ENCODE measurements around the gene COL27A1. TPM values are rescaled to one million over a fixed set of nuclear protein-coding genes. Genes with fewer than 3 reads are reported as not detected.

The COL27A1 gene
- total RNA-seq, 2 experiments from 2014 or later: 0.87 to 1.2 TPM

- Histone ChIP-seq H3K4me1 (ENCODE audit: insufficient read depth, low read length) (peaks cover 24% of the 10 kb centered on the region), H3K27me3 (ENCODE audit: control insufficient read depth in 1 of 2, insufficient read depth in 2 of 2, low read length in 2 of 2) (no peaks in the 10 kb centered on the region), H3K4me3 (ENCODE audit: low read length) (no peak overlapping the region), H3K27ac (ENCODE audit: low read depth in 1 of 2, low read length in 2 of 2) (no peak overlapping the region), H3K36me3 (ENCODE audit: insufficient read depth, low read length) (peaks cover 99% of the 10 kb centered on the region), H3K9me3 (ENCODE audit: control insufficient read depth in 1 of 2, insufficient read depth in 1 of 2, low read length in 2 of 2) (no peaks in the 10 kb centered on the region)
- H3K36me3 Mint-ChIP-seq (ENCODE audit: low read depth): peaks cover 95% of the 10 kb centered on the region
- no peak for DNase-seq
- H3K4me1 Mint-ChIP-seq (ENCODE audit: low read depth): peaks cover 44% of the 10 kb centered on the region
- H3K4me3 Mint-ChIP-seq: no peak overlapping the region
- ChIA-PET CTCF (no interaction called here), POLR2A (interaction anchor here (0.9 to 4.2 kb wide), 2 partner anchors 26 to 39 kb away, joined by 3 to 17 read pairs; no protein-coding TSS in a partner anchor)
- H3K9me3 Mint-ChIP-seq: no peaks in the 10 kb centered on the region
- intact Hi-C loops (cut with DNase I, micrococcal nuclease): loop anchor here in 1 of 2 experiments (5.0 kb wide), 1 partner anchor 42 kb away; the partner anchor contains the start of gene AKNA
- H3K27me3 Mint-ChIP-seq: no peaks in the 10 kb centered on the region
- TF ChIP-seq CTCF (IDR thresholded peaks at IDR 0.05): no peak
- peak overlapping the region; percentile 79 for H3K27ac Mint-ChIP-seq
- ATAC-seq (ENCODE audit: poor library complexity): no peak
These were observed 190.2 kb downstream of the COL27A1 start for GRCh38 chr9:114345493-114346065.

- Histone ChIP-seq H3K9me3 (ENCODE audit: control insufficient read depth in 1 of 2, insufficient read depth in 1 of 2, low read length in 2 of 2) (no peaks in the 10 kb centered on the region), H3K27ac (ENCODE audit: low read depth in 1 of 2, low read length in 2 of 2) (no peak overlapping the region), H3K36me3 (ENCODE audit: insufficient read depth, low read length) (peaks cover 99% of the 10 kb centered on the region), H3K4me3 (ENCODE audit: low read length) (no peak overlapping the region), H3K4me1 (ENCODE audit: insufficient read depth, low read length) (peaks cover 28% of the 10 kb centered on the region), H3K27me3 (ENCODE audit: control insufficient read depth in 1 of 2, insufficient read depth in 2 of 2, low read length in 2 of 2) (no peaks in the 10 kb centered on the region)
- POLR2A ChIA-PET: interaction anchor here (4.2 kb wide), 1 partner anchor 26 kb away, joined by 17 read pairs; no protein-coding TSS in a partner anchor
- ATAC-seq (ENCODE audit: poor library complexity) (no peak), DNase-seq (no peak)
- H3K4me3 Mint-ChIP-seq: no peak overlapping the region
- no peak for TF ChIP-seq CTCF (IDR thresholded peaks at IDR 0.05)
- intact Hi-C loops (cut with DNase I, micrococcal nuclease): loop anchor here in 1 of 2 experiments (5.0 kb wide), 1 partner anchor 41 kb away; the partner anchor contains the start of gene AKNA
- no peaks in the 10 kb centered on the region for H3K27me3 Mint-ChIP-seq
- H3K9me3 Mint-ChIP-seq: no peaks in the 10 kb centered on the region
- H3K36me3 Mint-ChIP-seq (ENCODE audit: low read depth): peaks cover 95% of the 10 kb centered on the region
- CTCF ChIA-PET: no interaction called here
- H3K4me1 Mint-ChIP-seq (ENCODE audit: low read depth): peaks cover 49% of the 10 kb centered on the region
- H3K27ac Mint-ChIP-seq: peak overlapping the region; percentile 79
These were observed 190.8 kb downstream of the COL27A1 start for GRCh38 chr9:114346146-114346545.

GRCh38 chr9:114347675-114348074 is 192.3 kb downstream of the COL27A1 start:
- CTCF ChIA-PET: no interaction called here

More at GRCh38 chr9:114347675-114348074, 192.3 kb downstream of the COL27A1 start:
- ATAC-seq (ENCODE audit: poor library complexity) (no peak), DNase-seq (no peak)
- no peak overlapping the region for H3K4me3 ChIP-seq (ENCODE audit: low read length)
- no peak overlapping the region for H3K4me3 Mint-ChIP-seq
- no peak overlapping the region for H3K27ac ChIP-seq (ENCODE audit: low read depth in 1 of 2, low read length in 2 of 2)
- H3K27me3 ChIP-seq (ENCODE audit: control insufficient read depth in 1 of 2, insufficient read depth in 2 of 2, low read length in 2 of 2): no peaks in the 10 kb centered on the region
- H3K4me1 ChIP-seq (ENCODE audit: insufficient read depth, low read length): peaks cover 40% of the 10 kb centered on the region
- H3K36me3 ChIP-seq (ENCODE audit: insufficient read depth, low read length): peaks cover 96% of the 10 kb centered on the region
- no peaks in the 10 kb centered on the region for H3K9me3 ChIP-seq (ENCODE audit: control insufficient read depth in 1 of 2, insufficient read depth in 1 of 2, low read length in 2 of 2)
- POLR2A ChIA-PET: interaction anchor here (0.9 to 4.2 kb wide), 3 partner anchors 18 to 40 kb away, joined by 3 to 17 read pairs (median 7); partner anchors contain the start of gene AKNA
- H3K4me1 Mint-ChIP-seq (ENCODE audit: low read depth): peaks cover 52% of the 10 kb centered on the region
- no peaks in the 10 kb centered on the region for H3K9me3 Mint-ChIP-seq
- H3K27ac Mint-ChIP-seq: peak overlapping the region; percentile 92
- H3K27me3 Mint-ChIP-seq: no peaks in the 10 kb centered on the region
- intact Hi-C loops (cut with DNase I, micrococcal nuclease): loop anchor here (2.0 to 5.0 kb wide), 3 partner anchors 17 to 40 kb away; partner anchors contain the start of gene AKNA (in 1 of the 2)
- H3K36me3 Mint-ChIP-seq (ENCODE audit: low read depth): peaks cover 97% of the 10 kb centered on the region
- no peak for TF ChIP-seq CTCF (IDR thresholded peaks at IDR 0.05)
